Measurements from ENCODE around the gene CDH4. TPM values are rescaled to one million over a fixed set of nuclear protein-coding genes. Genes with fewer than 3 reads are reported as not detected.

CDH4 gene
- total and polyA plus RNA-seq, 9 of the 15 experiments (the other 6 are each of a cell fraction or from before 2014, with no cell fraction given): 0.04 TPM; not detected in 8

DNA sequence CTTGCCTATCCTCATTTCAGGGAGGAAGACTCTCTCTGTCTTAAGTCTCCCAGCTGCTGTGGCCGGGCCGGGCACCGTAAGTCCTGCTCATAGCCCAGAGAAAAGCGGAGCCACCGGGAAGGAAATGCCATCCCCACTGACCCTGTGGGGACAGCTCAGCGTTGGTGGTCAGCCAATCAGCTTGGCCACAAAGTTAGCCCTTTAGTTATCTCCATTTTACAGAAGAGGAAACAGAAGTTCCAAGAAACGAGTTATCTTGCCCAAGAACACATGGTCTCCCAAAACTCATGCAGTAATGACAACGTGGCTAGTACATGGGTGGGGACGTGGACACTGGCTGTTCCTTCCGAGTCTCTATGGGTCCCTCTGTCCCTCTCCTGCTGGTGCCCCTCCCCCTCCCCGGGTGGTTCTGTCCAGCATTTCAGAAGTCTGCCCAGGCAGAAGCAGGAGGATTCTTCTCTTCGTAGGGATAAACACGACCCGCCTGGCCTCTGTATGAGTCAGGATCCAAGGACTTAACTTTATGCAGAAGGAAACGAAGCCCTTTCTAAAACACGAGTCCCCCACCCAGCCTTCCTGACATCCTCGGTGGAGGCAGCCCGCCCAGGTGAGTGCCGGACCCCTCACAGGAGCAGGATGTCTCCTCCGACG lies 273.8 kb downstream of the CDH4 start:
- 2% methylated on average over 21 of the region's 21 CpGs for WGBS (ENCODE audit: insufficient coverage, low coverage, missing lambda C conversion rate)
- ChIA-PET POLR2A (interaction anchor here (0.6 to 2.4 kb wide), 5 partner anchors 10 to 1573 kb away, joined by 3 to 15 read pairs (median 5); no protein-coding TSS in a partner anchor), CTCF (ENCODE audit: low intra/inter-chr PET ratio) (interaction anchor here (0.6 kb wide), 1 partner anchor 163 kb away, joined by 3 read pairs; no protein-coding TSS in a partner anchor)
- H3K4me1 ChIP-seq (replicated peaks in 1 of 2; ENCODE audit: control insufficient read depth in 2 of 2, insufficient read depth in 2 of 2, low read length in 2 of 2): peaks cover 16 to 37% of the 10 kb centered on the region in 2 experiments
- no peaks in the 10 kb centered on the region for H3K9me3 ChIP-seq (replicated peaks; ENCODE audit: control insufficient read depth, insufficient read depth, low read depth, low read length)
- H3K79me2 ChIP-seq (ENCODE audit: control insufficient read depth, insufficient read depth, low read length): no peaks in the 10 kb centered on the region
- H3K27me3 ChIP-seq (ENCODE audit: control insufficient read depth in 2 of 2, insufficient read depth in 2 of 2, low read length in 2 of 2): no peaks in the 10 kb centered on the region
- BruUV-seq (replicated peaks): no TSS peak
- FAIRE-seq: peak; percentile 100
- peak; percentile 78 to 92 (median 86) for DNase-seq (ENCODE audit: extremely low read depth in 1 of 4, low spot score in 3 of 4)
- H3K9ac ChIP-seq (ENCODE audit: insufficient read depth in 1 of 2, low read depth in 2 of 2, low read length in 2 of 2): peak overlapping the region; percentile 64 to 84; a peak in 3 of 4 replicates
- no peaks in the 10 kb centered on the region; the same call in 1 of the 2 replicates for H4K20me1 ChIP-seq (replicated peaks; ENCODE audit: control insufficient read depth, insufficient read depth, low read length)
- peak overlapping the region; percentile 78 for H3K4me2 ChIP-seq (ENCODE audit: insufficient read depth, low read length)
- ATAC-seq: peak; percentile 91
- intact Hi-C loops (cut with micrococcal nuclease): no loop called here
- H3K27ac ChIP-seq (ENCODE audit: extremely low read depth, low read depth, low read length): peak overlapping the region; percentile 64; the same call in 2 of the 3 replicates
- peak overlapping the region; percentile 19 for H3K4me3 ChIP-seq
- no peaks in the 10 kb centered on the region for H3K36me3 ChIP-seq (ENCODE audit: control insufficient read depth, insufficient read depth, low read length)
- in situ Hi-C loops (cut with MboI): no loop called here
- no peaks in the 10 kb centered on the region for H3K9me1 ChIP-seq (ENCODE audit: control insufficient read depth, insufficient read depth, low read length)
- peak overlapping the region; percentile 80 for H2AFZ ChIP-seq (ENCODE audit: low read depth, low read length)
- no peak for TF ChIP-seq ZNF3 (CRISPR knock-in tag; IDR thresholded peaks at IDR 0.05)
- TF ChIP-seq TRIM24 (IDR thresholded peaks at IDR 0.05): peak; percentile 76 to 88; a peak in 3 of 4 replicates
- peak; percentile 45; the same call in 1 of the 2 replicates for TF ChIP-seq ZBTB40 (IDR thresholded peaks at IDR 0.05)
- no peak for TF ChIP-seq ZBTB40 (CRISPR knock-in tag; IDR thresholded peaks at IDR 0.05)
- no peak for TF ChIP-seq RHOXF2B (CRISPR knock-in tag; conservative IDR thresholded peaks at IDR 0.05)
- TF ChIP-seq, protein P1, sequence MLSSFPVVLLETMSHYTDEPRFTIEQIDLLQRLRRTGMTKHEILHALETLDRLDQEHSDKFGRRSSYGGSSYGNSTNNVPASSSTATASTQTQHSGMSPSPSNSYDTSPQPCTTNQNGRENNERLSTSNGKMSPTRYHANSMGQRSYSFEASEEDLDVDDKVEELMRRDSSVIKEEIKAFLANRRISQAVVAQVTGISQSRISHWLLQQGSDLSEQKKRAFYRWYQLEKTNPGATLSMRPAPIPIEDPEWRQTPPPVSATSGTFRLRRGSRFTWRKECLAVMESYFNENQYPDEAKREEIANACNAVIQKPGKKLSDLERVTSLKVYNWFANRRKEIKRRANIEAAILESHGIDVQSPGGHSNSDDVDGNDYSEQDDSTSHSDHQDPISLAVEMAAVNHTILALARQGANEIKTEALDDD (IDR thresholded peaks at IDR 0.05): no peak; the same call in 1 of the 2 replicates
- TF ChIP-seq RBBP5 (IDR thresholded peaks at IDR 0.05; ENCODE audit: borderline replicate concordance, insufficient read depth, low read length, poor library complexity, severe bottlenecking): no peak
- peak; percentile 52; the same call in 1 of the 2 replicates for TF ChIP-seq TOE1 (IDR thresholded peaks at IDR 0.05; ENCODE audit: borderline replicate concordance)
- TF ChIP-seq TOE1 (CRISPR knock-in tag; IDR thresholded peaks at IDR 0.05; ENCODE audit: borderline replicate concordance, low read depth): no peak
- no peak for TF ChIP-seq SRSF1 (IDR thresholded peaks at IDR 0.05; ENCODE audit: low read depth, low read length)
- TF ChIP-seq EP300 (IDR thresholded peaks at IDR 0.05; ENCODE audit: low read length): peak; percentile 90
- no peak for TF ChIP-seq TFAM (CRISPR knock-in tag; conservative IDR thresholded peaks at IDR 0.05)
